Measurements from ENCODE around the gene TGFBR3L.
"Not testable (repeated sequence)": the region's sequence is repeated elsewhere in the genome, so short reads cannot be mapped to it uniquely, and the experiment has no call there.

Gene TGFBR3L

DNA sequence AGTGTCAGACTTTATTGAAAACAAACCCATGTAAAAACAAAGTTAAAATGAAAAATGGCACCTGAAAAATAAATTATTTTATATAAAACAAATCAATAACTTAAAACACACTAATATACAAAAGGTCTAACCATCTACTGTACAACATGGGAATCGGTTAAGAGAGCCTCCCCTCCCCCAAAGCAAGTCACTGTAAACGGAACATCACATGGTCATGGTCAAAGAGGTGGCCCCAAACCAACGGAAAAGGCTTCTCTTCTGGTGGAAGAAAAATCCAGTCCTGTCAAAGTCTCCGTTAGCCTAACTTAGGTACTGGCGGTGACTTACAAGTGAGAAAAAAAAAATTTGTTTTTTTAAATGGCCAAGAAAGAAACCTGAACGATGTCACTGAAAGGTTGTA lies 44.6 kb downstream of the TGFBR3L start:
- no peak for DNase-seq (ENCODE audit: low spot score)

DNA sequence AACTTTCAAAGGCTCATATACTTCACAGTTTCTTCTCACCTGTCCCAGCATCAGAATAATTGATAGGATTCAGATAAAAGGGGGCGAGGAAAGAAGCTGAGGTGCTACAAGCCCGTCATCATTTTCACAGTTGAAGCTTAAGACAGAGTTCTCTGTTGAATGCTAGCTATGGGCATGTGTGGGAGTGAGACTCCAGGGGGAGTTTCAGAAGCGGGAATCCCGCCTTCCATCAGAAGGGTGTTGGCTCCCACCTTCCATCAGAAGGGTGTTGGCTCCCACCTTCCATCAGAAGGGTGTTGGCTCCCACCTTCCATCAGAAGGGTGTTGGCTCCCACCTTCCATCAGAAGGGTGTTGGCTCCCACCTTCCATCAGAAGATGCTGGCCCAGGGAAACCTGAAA lies 46.5 kb downstream of the TGFBR3L start:
- not testable (repeated sequence) for DNase-seq (ENCODE audit: low spot score)

DNA sequence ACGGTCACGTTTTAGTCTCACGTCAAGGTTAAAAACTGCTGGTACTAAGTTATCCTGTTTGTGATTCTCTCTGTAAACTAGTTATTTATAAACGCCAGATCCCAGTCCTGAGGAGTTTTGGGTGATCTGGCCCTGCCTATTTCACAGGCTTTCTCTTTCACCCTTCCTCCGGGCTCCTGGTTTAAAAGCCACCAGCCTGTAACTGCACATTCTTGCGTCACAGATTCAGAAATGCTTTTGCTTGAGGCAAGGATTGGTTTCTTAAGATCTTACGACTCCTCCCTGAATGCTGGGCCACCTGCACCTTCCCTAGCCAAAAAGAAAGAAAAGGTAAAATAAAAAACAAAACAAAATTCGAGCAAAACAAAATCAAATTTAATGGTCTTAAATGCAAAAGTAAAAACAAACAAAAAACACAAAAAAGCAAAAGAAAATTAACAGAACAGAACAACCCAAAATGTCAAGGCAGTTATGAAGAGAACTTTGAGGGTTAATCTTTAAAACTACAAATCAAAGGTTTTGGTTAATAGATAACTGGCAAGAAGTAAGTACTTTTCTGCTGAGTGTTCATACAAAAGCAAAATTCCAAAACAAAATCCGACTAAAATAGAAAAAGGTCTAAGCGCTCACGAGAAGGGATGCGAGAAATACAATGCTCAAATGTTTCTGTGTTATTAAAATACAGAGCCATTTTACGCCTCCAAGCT lies 47.4 kb downstream of the TGFBR3L start:
- no peak for DNase-seq (ENCODE audit: low spot score)

DNA sequence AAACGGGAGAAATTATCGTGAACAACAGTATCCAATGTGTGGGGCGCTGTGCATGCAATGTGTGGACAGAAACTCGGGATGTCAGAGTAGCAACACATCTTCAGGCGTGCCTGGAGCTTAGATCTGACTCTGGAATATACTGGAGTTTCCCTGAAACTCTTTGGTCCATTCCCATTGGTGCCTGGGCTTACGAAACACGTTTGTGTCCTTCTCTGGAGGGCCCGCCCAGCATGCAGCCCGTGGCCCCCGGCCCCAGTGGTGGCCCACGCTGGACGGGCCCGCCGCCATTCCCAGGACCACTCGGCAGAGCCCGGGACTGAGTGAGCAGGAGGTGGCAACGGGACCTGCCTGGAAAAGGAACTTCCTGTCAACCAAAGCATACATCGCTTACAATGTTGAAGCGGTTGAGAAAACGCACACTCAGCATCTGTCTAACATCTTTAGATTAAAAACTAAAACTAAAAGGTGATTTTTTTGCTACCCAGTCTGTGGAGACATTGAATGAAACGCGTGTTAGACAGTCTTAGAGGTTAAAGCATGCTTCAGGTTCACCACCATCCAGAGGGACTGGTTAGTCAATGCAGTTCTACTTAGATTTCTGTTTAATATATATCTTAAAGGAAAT lies 48.1 kb downstream of the TGFBR3L start:
- no peak for DNase-seq (ENCODE audit: low spot score)

DNA sequence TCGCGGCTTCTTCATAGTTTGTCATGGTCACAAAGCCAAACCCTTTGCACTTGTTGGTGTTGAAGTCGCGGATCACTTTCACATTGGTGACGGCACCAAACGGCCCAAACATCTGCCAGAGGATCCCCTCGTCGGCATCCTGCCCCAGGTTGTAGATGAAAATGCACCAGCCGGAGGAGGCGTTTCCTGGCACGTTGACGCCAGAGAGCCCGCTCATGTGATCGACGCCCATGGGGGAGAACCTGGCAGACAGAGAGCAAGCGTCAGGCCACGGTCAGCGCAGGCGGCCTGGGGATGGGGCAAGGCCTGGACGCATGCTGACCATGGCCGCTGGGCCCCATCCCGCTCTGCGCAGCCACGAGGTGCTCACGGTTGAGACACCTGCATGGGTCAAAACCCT lies 48.9 kb downstream of the TGFBR3L start:
- DNase-seq (ENCODE audit: low spot score) = no peak

DNA sequence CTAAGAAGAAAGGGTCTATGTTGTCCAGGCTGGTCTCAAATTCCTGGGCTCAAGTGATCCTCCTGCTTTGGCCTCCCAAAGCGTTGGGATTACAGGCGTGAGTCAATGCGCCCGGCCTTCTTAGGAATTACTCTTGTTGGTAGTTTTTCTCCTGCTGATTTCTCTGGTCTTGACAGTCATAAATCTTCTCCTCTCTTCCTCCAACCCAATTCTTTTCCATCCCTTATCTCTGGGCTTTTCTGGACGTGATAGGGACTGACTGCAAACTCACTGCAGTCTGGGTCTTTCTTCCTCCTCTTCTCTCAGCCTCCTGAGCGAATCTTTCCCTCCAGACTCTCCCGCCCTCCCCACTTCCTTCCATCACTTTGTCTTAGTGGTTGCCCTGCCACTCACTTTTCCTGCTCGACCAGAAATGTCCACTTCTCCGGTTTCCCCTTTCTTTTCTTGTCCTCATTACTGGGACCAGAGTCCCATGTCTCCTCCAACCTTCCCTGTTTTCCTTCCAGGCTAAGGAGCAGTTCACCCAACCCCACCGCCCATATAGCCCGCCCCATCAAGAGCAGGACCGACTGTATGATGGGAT lies 50.7 kb downstream of the TGFBR3L start:
- no peak for DNase-seq (ENCODE audit: low spot score)

DNA sequence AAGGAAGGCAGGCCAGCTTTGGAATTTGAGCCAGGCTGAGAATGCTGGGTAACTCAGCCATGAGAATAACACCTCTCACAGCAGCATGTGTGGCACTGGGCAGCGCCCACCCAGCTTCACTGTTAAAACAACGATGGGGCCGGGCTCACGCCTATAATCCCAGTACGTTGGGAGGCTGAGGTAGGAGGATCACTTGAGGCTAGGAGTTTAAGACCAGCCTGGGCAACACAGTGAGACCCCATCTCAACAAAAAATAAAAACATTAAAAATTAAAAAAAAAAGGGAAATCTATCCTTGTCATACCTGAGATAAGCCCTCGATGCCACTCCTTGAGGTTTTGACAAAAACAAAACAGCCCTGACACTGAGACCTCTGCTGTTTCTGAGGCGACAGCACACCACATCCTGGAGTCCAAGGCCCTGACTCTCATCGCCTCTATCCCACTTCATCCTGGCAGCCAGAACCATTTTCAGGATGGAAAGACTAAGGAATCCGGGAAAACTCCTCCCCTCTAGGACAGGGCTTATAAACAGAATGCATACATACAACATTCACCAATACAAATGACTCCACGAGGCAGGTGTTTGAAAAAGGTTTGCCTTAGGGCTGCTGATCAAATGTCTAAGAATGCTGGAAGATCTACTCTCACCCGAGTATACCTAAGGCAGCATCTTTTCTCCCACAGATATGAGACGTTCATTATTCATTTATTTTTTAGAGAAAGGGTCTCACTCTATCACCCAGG lies 51.5 kb downstream of the TGFBR3L start:
- no peak for DNase-seq (ENCODE audit: low spot score)

DNA sequence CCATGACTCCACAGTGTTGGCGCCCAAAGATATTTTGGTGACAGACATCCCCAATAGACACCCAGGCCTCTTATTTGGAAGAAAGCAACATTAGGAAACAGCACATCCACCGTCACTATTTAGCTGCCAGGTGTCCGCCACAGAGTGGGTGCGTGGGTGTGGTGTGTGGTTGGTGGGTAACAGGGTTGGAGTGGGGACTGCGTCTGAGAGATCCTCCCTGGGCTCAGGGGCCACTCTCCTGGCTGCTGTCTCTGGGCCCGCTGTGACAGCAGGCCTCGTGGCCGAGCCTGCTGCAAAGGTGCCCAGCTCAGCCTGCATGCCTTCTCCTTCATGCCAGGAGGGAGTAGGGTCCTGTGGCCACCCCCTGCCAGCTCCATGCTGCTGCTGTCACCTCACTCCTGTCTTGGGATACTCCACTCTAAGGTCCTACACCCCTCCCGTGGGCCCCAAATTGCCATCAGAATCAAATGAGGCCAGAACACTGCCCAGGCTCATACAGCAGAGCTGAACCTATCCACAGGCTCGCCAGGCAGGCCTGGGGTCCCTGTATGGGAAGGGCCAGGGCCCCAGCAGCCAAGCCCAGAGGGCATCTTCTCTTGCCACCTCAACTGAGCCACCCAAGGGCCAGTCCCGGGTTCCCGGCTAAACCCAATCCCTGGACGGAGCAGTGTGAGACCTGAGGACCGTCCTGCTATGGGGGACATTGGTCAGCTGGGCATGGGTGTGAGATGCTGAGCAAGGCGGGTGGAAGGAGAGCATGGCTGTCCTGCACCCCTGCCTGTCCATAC lies 53.6 kb downstream of the TGFBR3L start:
- DNase-seq (ENCODE audit: low spot score) = no peak
